ENCODE results near the gene NCAPD2. TPM values are rescaled to one million over a fixed set of nuclear protein-coding genes. Genes with fewer than 3 reads are reported as not detected.
"Not testable (repeated sequence)": the region's sequence is repeated elsewhere in the genome, so short reads cannot be mapped to it uniquely, and the experiment has no call there.

The NCAPD2 gene
- total and polyA plus RNA-seq, 4 donors: 5.8 to 30.7 (median 15.8) TPM

GRCh38 chr12:6471989-6472360, 21.9 kb upstream of the NCAPD2 start:
- Histone ChIP-seq H3K9me3 (ENCODE audit: control insufficient read depth in 4 of 4, insufficient read depth in 3 of 4, low read length in 3 of 4) (no peaks in the 10 kb centered on the region), H3K4me1 (ENCODE audit: control insufficient read depth in 5 of 5, insufficient read depth in 5 of 5, low read length in 5 of 5) (peaks cover 4 to 12% (median 5%) of the 10 kb centered on the region in 5 donors), H3K9ac (ENCODE audit: insufficient read depth in 1 of 2, low read length in 2 of 2) (no peak overlapping the region), H3K4me3 (no peak overlapping the region), H3K36me3 (ENCODE audit: control insufficient read depth in 4 of 4, insufficient read depth in 4 of 4, low read length in 4 of 4) (no peaks in the 10 kb centered on the region), H3K27ac (ENCODE audit: low read depth in 1 of 2, low read length in 1 of 2) (no peak overlapping the region), H3K27me3 (ENCODE audit: control insufficient read depth in 3 of 3, insufficient read depth in 3 of 3, low read length in 2 of 3) (no peaks in the 10 kb centered on the region)
- WGBS, 2 donors: 41 to 78% methylated on average over 1 of the region's 1 CpG
- DNase-seq (no peak), ATAC-seq (ENCODE audit: insufficient read depth, low FRiP score) (no peak)
- no peak for TF ChIP-seq CTCF (IDR thresholded peaks at IDR 0.05; ENCODE audit: control extremely low read depth, extremely low read depth)

- DNase-seq (no peak), ATAC-seq (ENCODE audit: insufficient read depth, low FRiP score) (no peak)
- WGBS, 2 donors: 85 to 90% methylated on average over 11 of the region's 11 CpGs
- no peak for TF ChIP-seq CTCF (IDR thresholded peaks at IDR 0.05; ENCODE audit: control extremely low read depth, extremely low read depth)
- H3K27me3 ChIP-seq (ENCODE audit: control insufficient read depth in 3 of 3, insufficient read depth in 3 of 3, low read length in 2 of 3): no peaks in the 10 kb centered on the region
- no peak overlapping the region for H3K9ac ChIP-seq (ENCODE audit: insufficient read depth in 1 of 2, low read length in 2 of 2)
- H3K4me1 ChIP-seq (ENCODE audit: control insufficient read depth in 5 of 5, insufficient read depth in 5 of 5, low read length in 5 of 5): peaks cover 4 to 12% (median 5%) of the 10 kb centered on the region in 5 donors
- no peak overlapping the region for H3K4me3 ChIP-seq
- H3K27ac ChIP-seq (ENCODE audit: low read depth in 1 of 2, low read length in 1 of 2): no peak overlapping the region
- H3K9me3 ChIP-seq (ENCODE audit: control insufficient read depth in 4 of 4, insufficient read depth in 3 of 4, low read length in 3 of 4): no peaks in the 10 kb centered on the region
- no peaks in the 10 kb centered on the region for H3K36me3 ChIP-seq (ENCODE audit: control insufficient read depth in 4 of 4, insufficient read depth in 4 of 4, low read length in 4 of 4)
Observed at GRCh38 chr12:6472491-6472890, 21.4 kb upstream of the NCAPD2 start.

- H3K4me3 ChIP-seq; H3K4me1 ChIP-seq (ENCODE audit: control insufficient read depth in 5 of 5, insufficient read depth in 5 of 5, low read length in 5 of 5); H3K27me3 ChIP-seq (ENCODE audit: control insufficient read depth in 3 of 3, insufficient read depth in 3 of 3, low read length in 2 of 3); ATAC-seq (ENCODE audit: insufficient read depth, low FRiP score); DNase-seq; H3K9me3 ChIP-seq (ENCODE audit: control insufficient read depth in 4 of 4, insufficient read depth in 3 of 4, low read length in 3 of 4); H3K36me3 ChIP-seq (ENCODE audit: control insufficient read depth in 4 of 4, insufficient read depth in 4 of 4, low read length in 4 of 4); H3K9ac ChIP-seq (ENCODE audit: insufficient read depth in 1 of 2, low read length in 2 of 2); H3K27ac ChIP-seq (ENCODE audit: low read depth in 1 of 2, low read length in 1 of 2): not testable (repeated sequence)
- WGBS, 2 donors: 92 to 95% methylated on average over 34 to 45 of the region's 48 CpGs
Observed at GRCh38 chr12:6475233-6475975, 18.5 kb upstream of the NCAPD2 start.

- TF ChIP-seq CTCF (IDR thresholded peaks at IDR 0.05; ENCODE audit: control extremely low read depth, extremely low read depth): no peak
- H3K4me3 ChIP-seq: no peak overlapping the region
- no peaks in the 10 kb centered on the region for H3K9me3 ChIP-seq (ENCODE audit: control insufficient read depth in 4 of 4, insufficient read depth in 3 of 4, low read length in 3 of 4)
- H3K9ac ChIP-seq (ENCODE audit: insufficient read depth in 1 of 2, low read length in 2 of 2): no peak overlapping the region
- ATAC-seq (ENCODE audit: insufficient read depth, low FRiP score): no peak
- H3K36me3 ChIP-seq (ENCODE audit: control insufficient read depth in 4 of 4, insufficient read depth in 4 of 4, low read length in 4 of 4): no peaks in the 10 kb centered on the region
- H3K4me1 ChIP-seq (ENCODE audit: control insufficient read depth in 5 of 5, insufficient read depth in 5 of 5, low read length in 5 of 5): no peaks in the 10 kb centered on the region
- peak in 1 of 3 donors; percentile 26 for DNase-seq
- H3K27ac ChIP-seq (ENCODE audit: low read depth in 1 of 2, low read length in 1 of 2): no peak overlapping the region
- 50 to 76% methylated on average over 3 of the region's 3 CpGs for WGBS, 2 donors
- no peaks in the 10 kb centered on the region for H3K27me3 ChIP-seq (ENCODE audit: control insufficient read depth in 3 of 3, insufficient read depth in 3 of 3, low read length in 2 of 3)
Observed at GRCh38 chr12:6476489-6476888, 17.4 kb upstream of the NCAPD2 start.

GRCh38 chr12:6477601-6478377, 16.1 kb upstream of the NCAPD2 start:
- H3K9me3 ChIP-seq (ENCODE audit: control insufficient read depth in 4 of 4, insufficient read depth in 3 of 4, low read length in 3 of 4); H3K4me3 ChIP-seq; ATAC-seq (ENCODE audit: insufficient read depth, low FRiP score); DNase-seq; H3K27me3 ChIP-seq (ENCODE audit: control insufficient read depth in 3 of 3, insufficient read depth in 3 of 3, low read length in 2 of 3); H3K27ac ChIP-seq (ENCODE audit: low read depth in 1 of 2, low read length in 1 of 2); H3K4me1 ChIP-seq (ENCODE audit: control insufficient read depth in 5 of 5, insufficient read depth in 5 of 5, low read length in 5 of 5); H3K36me3 ChIP-seq (ENCODE audit: control insufficient read depth in 4 of 4, insufficient read depth in 4 of 4, low read length in 4 of 4); H3K9ac ChIP-seq (ENCODE audit: insufficient read depth in 1 of 2, low read length in 2 of 2): not testable (repeated sequence)
- WGBS, 2 donors: 95 to 97% methylated on average over 35 to 37 of the region's 37 CpGs
